NCI-H460 (cell line): ENCODE results near the gene MAPKAP1. TPM values are rescaled to one million over a fixed set of nuclear protein-coding genes. Genes with fewer than 3 reads are reported as not detected.
A peak's percentile ranks its signal among the peaks of the same experiment; 100 is the strongest.

Source experiments
- DNase-seq: peaks from one replicate; pipeline ENCODE4 v3.0.0-alpha.2; 2016; ENCODE audit warnings: low read depth; ENCODE audit errors: extremely low read depth
- total RNA-seq: library from RNA; depleted of rRNA; stranded (reverse); fragments of >200 nt; shearing (Covaris generic); gene quantifications from 2 replicates; pipeline ENCODE4 v1.2.3, GENCODE V29; 2014

MAPKAP1 gene
- total RNA-seq, 1 experiment from 2014 or later: 72.9 TPM

DNA sequence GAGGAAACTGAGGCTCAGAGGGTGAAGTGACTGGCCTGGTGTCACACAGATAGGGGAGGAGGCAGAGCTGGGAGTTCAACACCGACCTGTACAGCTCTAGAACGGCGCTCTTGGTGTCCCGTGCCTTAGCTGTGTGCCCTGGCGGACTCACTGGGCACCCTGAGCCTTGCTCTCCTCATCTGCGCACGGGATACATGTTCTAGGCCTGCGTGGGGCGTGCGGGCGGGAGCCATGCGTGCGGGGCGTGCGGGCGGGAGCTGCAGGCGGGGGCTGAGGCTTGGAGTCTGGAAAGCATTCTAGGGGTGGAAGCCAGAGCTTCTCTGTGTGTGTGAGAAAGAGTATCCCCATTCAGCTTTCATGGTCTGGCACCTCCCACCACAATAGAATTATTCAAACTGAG lies 280.1 kb downstream of the MAPKAP1 start:
- DNase-seq: no peak

DNA sequence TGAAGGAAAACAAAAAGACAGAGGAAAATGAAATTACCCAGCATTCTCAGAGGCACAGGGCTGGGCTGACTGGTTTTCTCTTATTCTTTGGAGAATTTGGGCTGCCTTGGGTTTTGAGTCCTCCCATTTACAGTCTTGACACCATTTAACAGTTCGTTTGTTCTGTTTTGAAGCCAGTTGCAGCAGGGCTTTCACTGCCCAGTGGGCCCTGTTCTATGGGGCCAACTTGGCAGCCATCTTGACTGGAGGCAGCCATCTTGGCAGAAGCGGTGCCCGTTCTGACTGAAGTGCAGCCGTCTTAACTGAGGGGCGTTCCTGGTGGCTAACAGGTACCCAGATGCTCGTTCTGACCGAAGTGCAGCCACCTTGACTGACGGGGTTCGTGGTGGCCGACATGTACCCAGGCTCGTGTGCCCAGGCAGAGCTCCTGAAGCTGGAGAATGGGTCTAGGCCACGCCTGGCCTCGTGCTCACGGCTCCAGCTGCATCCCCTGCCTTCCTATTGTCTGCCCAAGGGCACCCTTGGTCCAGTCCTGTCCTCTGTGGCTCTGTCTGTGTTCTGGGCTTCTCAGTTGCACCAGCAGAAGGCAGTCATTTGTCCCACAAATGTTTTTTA lies 281.0 kb downstream of the MAPKAP1 start:
- DNase-seq: no peak

DNA sequence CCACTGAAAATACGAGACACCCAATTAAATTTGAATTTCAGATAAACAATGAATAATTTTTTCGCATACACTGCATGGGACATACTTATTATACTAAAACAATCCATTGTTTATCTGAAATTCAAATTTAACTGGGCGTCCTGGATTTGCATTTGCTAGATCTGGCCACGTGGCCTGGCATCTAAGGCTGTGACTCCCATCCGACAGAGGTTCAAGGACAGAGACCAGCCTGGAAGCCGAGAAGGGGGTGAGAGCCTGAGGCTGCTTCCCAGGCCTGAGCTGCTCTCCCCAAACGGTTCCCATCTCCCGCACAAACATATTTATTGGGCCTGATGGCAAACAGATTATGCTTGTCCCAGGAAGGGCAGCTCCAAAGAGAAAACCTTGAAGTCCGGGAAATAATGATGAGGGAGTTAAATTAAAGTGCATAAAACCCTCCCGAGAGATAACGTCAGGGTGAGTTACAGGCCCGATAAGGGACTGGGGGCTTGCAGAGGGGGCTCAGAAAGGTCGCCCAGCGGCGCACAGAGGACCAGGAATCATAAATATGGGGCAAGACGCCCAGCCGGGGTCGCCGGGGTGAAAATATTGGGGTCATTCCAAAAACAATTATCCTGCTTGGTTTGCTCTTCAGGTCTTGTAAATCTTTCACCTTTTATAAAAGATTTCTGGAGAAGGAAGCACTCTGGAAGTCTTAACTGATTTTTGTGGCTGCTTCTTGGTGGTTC lies 281.7 kb downstream of the MAPKAP1 start:
- no peak for DNase-seq

DNA sequence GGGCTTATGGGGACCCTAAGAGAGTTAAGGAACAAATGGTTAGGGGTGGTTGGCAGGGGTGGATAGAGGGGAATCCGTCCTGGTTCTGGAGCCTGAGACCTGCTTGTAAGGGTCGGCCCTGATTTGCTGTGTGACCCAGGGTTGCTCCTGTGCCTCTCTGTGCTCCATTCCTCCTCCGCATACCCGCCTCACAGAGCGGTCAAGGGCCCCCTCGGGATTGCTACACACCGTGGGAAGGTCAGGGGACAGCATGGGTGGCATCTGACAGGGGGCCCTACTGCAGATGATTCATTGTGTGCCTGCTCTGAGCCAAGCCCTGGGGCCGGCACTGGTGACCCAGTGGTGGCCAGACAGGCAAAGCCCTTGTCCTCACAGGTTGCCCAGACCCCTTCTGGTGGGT lies 283.0 kb downstream of the MAPKAP1 start:
- DNase-seq: no peak

DNA sequence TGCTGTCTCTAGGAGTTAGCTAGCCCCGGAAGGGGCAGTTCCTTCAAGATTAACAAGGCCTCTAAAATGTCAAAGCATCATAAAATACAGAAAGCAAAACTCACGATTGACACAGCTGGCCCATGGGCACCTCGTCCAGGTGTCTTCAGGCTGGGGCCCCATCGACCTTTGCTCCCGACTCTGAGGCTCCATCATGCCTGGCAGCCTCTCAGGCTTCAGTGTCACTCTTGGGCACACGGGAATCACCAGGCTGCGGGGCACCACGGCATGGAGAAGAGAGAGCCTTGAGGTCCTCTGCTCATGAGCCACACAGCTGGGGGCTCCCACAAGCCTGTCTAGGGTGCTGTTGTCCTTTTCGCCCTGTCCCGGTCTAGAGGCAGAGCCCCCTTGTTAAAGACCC lies 284.2 kb downstream of the MAPKAP1 start:
- no peak for DNase-seq

DNA sequence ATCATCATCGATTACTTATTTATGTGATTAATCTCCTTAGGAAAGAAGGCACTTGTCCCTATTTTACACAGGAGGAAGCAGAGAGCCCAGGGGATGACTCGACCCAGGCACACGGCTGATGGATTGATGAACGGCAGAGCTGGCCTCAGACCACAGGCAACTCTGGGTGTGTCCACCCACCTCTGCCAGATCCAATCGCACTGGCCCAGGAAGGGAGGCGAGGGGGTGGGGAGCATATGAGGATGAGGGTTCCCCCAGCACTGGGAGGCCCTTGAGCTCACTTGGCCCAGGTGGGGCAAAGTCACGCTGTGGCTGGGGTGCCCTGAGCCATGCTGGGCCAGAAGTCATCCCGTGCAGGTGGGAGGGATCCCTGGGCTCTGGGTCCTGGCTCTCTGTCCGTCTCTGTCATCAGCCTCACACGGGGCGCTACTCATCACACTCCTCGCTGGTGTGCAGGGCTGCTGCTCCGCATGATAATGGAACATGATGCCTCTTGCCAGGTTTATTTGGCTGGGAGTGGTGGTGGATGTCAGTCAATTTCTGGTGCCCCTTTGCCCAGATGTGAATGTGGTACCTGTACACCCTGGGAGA lies 285.3 kb downstream of the MAPKAP1 start:
- DNase-seq: no peak

DNA sequence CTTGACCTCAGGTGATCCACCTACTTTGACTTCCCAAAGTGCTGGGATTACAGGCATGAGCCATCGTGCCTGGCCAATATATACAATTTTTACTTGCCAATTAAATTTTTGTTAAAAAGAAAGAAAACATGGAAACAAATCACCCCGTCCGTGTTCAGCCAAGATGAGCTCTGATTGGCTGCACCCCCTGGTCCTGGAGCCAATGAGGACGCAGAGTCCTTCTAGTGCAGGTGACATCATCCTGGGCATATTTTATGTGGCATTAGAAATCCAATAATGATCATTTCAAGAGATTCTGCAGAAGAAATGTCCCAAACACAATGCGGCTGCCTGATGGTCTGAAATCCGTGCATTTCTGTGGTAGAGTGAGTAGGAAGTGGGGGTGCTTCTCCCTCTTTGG lies 285.8 kb downstream of the MAPKAP1 start:
- DNase-seq: no peak

DNA sequence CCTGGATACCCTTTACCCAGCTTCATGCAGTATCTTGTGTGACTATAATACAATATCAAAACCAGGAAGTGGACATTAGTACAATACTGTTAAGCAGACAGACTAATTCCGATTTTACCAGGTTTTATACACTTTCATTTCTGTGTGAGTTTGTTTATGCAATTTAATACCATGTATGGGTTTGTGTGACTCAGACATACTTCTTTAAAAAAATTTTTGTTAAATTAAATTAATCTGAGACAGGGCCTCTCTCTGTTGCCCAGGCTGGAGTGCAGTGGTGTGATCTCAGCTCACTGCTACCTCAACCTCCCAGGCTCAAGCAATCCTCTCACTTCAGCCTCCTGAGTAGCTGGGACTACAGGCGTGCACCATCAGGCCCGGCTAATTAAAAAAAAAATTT lies 288.6 kb downstream of the MAPKAP1 start:
- DNase-seq: no peak

DNA sequence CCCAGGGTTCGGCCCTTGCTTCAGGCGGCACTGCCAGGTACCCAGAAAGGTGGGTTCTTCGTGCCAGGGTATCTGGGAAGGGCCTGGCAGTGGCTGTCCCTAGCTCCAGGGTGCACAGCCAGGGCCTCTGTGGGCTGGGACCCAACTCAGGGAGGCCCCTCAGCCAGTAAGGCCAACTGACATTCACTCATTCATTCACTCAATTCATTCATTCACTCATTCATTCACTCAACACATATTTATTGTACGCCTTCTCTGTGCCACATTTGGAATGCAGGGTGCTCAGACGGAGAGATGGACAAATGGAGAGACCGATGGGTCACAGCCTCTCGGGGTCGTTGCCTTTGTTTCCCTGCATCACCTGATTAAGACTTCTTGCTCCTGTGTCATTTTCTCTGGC lies 290.5 kb downstream of the MAPKAP1 start:
- DNase-seq: no peak

DNA sequence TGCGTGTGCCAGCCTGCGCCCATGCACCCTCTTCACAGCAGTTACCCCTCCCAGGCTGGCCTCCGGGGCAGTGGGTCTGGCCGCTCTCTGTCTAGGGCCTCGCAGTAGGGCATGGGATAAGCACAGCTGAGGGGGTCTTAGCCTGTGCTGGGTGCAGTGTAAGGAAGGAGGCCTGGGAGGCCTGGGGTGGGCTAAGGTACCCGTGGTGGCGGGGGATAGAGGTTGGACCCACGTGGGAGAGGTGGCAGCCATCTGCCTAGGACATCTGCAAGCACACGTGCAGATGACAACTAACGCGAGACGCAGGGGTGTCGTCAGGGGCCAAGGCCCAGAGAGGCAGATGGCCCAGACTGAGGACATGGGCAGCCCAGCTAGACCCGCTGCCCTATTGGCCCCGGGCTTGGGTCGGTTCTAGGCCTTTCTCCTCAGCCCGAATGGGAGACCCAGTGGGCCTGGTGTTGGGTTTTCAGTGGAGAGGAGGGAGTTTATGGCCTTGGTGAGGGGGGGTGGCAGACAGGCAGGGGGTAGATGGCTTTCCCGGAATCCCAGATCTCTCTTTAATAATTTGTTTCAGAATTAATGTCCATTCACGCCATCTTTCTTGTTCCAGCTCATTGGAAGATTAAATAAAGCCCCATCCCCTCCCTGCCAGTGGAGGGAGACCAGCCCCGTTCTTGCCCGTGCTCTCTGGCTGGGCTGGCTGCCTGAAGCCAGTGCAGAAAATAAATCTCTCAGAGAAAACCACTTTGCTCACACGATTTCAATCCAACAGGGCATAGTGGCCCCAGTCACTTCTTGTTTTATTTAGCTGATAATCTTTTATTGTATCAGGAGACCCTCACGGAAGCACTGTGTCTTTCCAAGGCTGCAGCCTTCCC lies 291.2 kb downstream of the MAPKAP1 start:
- DNase-seq: no peak

DNA sequence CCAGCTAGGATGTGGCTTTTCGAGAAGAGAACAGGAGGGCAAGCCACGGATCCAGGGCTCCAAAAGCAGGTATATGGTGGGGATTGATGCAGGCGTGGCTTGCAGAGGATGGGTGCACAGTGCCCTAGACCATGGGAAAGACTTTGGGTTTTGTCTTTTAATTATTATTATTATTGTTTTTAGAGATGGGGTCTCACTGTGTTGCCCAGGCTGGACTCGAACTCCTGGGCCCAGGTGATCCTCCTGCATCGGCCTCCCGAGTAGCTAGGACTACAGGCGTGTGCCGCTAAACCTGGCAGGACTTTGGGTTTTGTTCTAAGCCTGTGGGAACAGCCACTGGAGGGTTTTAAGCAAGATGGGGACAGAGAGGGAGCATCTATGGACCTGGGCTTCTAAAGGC lies 293.4 kb downstream of the MAPKAP1 start:
- no peak for DNase-seq

DNA sequence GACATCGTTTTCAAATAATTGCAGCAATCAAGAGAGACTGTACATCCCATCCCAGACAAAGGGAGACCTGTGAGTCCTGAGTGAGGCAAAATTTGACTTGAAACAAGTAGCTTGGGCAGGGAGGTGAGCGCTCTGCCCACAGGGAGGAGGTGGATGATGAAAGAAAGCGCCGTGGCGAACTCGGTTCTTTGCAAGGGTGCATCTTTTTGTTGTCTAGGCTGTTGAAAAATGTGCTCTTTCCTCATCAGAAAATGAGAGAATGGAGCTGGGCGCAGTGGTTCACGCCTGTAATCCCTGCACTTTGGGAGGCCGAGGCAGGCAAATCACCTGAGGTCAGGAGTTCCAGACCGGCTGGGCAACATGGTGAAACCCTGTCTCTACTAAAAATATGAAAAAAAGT lies 294.8 kb downstream of the MAPKAP1 start:
- DNase-seq: no peak

DNA sequence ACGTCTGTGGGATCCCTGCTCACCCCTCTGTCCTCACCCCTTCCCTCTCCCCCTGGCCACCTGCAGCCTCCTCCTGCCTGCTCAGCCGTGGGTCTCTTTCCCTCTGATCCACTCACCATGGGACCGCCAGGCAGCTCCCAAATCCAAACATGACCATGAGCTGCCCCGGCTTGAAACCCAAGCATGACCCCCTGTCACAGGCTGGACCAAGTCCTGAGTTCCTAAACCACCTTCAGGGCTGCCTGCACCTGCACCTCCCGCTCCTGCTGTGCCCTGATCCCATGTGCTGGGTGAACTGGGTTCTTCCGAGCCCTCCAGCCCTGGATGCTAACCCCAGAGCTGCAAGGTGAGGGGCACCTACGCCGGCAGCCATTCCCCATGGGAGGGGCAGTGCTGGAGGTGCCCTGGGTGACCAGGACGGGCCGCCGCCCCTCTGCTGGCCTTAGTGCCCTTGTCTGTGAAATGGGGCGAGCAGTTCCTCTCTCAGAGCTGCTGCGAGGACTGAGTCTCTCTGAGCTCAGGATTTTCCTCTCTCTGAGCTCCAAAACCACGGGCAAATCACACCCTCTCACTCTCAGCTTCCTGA lies 295.7 kb downstream of the MAPKAP1 start:
- DNase-seq: no peak

DNA sequence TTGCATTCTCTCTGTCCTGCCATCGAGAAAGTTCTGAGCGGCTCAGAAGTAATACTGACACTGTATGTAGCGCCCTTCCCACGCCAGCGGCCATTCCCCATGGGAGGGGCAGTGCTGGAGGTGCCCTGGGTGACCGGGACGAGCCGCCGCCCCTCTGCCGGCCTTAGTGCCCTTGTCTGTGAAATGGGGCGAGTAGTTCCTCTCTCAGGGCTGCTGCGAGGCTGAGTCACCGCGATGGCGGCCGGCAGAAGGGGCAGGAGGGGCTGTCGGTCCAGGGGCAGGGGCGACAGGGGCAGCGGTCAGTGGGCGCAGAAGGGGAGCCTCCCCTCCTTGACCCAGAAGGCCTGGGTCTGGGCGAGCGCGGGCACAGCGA lies 296.5 kb downstream of the MAPKAP1 start:
- DNase-seq: no peak

DNA sequence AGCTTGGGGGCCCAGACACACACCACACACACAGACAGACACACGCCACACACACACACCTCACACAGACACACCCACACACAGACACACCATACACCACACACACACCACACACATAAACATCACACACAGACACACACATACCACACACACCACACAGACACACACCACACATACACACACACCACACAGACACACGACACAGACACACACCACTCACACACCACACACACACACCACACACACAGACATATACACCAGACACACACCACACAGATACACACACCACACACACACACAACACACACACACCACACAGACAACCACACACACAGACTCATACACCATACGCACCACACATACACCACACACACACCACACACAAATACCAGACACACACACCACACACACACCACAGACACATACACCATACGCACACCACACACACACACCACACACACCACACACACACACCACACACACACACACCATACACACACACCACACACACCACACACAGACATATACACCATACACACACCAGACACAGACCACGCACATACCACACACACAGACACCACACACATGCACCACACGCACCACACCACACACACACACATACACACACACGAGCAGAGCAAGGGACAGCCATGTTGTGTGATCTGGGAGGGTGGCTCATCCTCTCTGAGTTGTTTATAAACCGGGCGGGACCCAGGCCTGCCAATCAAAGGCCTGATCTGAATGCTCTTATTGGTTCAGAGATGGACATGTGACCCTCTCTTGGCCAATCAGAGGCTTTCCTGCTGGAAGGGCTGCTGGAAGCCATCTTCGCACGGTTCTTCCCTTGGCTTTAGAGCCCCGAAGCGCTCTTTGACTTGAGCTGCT lies 297.1 kb downstream of the MAPKAP1 start:
- DNase-seq: peak; percentile 97

DNA sequence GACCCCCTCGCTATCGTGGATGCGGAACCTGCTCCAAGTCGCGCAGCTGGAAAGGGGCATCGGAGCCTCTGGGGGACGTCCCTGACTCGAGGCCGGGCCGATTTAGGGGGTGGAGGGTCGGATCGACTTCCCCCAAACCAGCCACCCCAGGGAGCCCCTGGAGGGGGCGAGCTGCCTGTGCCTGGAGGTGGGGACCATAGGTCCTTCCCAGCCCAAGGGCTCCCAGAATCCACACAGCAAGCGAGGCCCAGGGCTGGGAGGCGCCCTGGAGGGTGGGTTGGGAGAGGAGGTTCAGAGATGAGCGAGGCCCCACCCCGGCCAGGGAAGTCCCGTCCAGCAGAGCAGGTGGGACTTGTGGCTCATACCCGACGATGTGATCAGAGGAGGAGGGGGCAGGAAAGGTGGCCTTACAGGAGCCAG lies 297.8 kb downstream of the MAPKAP1 start:
- peak; percentile 17 for DNase-seq

DNA sequence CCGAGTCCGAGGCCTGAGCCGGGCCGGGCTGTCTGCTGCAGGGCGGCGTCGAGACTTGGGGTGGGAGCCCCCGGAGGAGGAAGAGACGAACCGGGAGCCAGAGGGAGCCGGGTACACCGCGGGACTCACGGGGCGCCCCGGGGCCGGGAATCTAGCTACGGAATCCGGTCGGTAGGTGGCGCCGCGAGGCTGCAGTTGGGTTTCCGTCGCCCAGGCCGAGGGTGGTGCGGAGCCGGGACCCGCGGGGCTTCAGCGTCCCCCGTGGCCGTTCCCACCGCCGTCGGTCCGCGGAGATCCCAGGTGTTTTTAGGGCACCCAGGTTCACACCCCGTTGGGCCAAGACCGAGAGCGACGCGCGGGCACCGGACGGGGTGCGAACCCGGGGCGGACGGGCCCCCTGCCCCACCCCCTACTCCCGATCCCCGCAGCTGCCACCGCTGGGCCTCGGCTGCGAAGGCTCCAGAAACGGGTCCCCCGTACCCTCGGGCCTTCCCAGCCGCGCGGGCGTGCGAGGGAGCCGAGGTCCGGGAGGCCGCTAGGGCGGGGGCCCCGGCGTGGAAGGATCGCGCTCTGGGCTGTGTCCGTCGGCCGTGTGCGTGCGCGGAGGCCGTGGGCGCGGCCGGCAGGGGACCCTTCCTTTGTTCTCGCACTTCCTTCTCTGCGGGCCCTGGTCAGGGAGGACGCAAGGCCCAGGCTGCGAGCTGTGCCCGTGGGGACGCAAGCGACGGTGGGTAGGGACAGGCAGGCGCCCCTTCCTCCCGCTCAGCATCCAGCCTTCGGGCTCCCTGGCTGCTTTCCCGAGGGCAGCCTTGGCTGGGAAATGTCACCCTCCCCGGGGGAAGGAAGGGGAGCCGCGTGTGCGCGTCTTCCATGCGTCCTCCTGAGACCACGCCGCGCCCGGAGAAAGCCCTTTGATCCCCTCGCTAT lies 298.8 kb downstream of the MAPKAP1 start:
- DNase-seq: peak; percentile 74

DNA sequence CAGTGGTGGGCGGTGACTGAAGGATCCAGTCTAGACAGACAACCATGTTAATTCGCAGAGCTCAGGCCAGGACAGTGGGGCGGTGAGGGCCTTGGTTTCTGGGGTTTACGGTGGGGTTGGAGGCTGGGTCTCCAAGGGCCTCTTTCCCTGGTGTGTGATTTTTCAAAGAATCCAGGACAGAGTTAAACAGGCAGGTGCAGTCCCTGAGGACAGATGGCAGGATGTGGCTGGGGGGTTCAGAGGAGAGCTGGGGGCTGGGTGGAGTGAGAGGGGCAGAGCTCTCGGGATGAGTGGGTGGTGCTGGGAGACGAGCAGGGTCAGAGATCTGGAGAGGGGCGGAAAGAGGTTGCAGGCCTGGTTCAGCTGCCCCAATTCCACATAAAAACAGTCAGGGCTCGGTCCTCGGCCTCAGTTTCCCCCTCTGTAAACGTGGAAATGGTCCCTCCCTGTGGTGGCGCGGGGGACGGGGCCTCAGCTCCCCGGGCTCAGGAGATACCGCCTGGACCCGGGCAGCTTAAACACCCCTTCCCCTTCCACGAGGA lies 299.5 kb downstream of the MAPKAP1 start:
- no peak for DNase-seq

DNA sequence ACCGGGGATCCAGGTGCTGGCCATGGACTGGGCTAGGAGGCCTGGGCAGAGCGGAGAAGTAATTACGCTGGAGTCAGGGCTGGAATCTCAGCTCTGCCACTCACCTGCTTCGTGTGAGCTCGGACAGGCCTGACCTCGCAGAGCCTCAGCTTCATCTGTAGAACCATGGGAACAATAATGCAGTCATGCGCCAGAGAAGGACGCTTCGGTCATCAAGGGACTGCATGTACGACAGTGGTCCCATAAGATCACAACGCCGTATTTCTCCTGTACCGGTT lies 300.3 kb downstream of the MAPKAP1 start:
- DNase-seq: no peak
